GM21619 (cell line): ENCODE measurements around the gene ZNF512B.

Experiments
- ATAC-seq: cut with Tn5 transposase; IDR thresholded peaks from one replicate; pipeline ENCODE4 v1.9.1; 2021; ENCODE audit not compliant: unreplicated experiment

Gene ZNF512B

DNA sequence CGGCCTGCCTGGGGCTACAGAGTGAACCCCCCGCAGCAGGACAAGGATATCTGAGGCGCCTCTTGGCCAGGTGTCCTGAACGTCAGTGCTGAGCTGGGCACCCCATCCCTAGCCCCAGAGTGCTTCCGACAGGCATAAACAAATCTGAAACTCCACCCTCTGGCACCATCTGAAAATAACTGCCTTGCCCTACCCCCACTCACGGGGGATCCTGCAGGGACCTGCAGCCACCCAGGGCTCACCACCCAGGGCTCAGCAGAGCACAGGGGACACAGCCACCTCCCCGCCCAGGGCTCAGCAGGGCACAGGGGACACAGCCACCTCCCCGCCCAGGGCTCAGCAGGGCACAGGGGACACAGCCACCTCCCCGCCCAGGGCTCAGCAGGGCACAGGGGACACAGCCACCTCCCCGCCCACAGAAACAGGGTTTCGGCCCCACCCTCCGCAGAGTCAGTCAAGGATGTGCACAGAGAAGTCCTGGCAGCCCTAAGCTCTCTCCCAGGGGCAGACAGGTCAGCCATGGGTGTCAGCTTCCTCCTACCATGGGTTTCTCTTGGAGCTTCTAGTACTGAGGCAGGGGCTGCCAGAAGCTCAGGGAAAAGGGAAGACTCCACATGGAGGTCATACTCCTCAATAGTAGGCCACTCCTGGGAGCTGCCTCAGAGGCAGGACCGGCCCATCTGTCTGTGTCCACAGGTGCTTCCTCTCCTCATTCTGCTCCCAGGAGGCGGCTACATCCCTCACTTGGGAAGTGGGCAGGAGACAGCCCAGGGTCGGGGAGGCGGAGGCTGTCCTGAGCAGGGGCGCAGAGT, 18.1 kb downstream of the ZNF512B start:
- ATAC-seq, result no peak

DNA sequence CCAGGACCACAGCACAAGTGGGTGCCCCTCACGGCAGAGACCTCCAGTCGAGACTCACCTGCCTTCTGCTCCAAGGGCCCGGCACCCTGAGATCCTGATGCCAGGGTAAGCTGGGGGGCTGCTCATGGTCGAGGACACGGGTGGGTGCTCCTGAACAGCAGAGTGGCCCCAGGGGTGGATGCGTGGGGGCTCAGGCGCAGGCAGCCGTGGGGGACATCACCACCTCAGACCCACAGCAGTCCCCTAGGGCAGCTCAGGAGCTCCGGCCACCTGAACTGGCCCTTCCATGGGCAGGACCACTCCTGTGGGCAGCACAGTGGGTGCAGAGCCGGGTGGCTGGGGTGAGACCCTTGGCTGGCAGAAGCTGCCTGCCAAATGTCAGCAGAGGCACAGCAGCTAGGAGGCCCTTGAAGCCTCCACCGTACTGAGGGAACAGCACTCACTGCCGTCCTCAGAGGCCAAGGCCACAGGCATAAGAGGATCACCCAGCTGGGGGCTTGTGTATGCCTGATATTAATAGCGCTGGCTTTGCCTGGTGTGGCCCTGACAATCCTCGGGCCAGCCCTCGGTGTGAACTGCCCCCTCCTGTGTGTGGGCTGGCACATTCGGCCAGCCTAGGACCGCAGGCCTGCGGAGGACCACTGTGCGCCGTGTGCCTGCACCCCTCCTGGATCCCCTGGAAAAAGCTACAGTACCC, 18.9 kb downstream of the ZNF512B start:
- ATAC-seq, result no peak

DNA sequence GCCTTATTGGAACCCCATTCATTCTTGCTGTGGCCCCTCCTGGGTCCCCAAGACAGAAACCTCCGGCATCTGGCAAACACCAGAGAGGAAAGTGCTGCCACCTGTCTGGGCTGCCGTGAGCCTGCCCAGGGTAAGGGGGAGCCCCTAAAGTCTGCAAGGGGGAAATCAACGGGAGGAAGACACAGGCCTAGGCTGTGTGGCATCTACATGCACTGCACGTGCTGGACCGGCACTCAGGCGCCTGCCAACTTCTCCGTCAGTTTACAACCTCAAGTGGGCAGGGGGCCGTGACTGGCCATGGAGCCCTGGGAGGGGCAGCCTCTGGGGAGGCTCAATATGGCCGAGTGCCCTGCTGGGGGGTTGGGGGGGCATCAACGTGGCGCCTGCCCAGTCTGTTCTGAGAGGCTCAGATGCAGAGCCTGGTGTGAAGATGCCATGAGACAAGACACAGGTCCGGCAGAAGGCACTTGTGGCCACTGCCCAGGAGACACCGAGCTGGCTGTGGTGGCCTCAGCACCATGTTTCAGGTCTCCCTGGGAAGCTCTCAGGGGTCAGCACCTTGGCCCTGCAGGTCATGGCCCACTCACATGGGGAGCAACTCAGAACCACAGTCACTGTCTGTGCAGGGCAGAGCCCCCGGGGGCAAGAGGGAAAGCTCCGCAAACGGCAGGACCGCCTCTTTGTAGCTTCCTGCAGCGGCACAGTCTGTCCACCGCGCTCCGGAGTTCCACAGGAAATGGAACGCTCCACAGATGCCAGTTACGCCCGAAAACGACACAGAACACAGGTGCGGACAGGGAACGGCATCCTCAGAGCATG, 21.9 kb downstream of the ZNF512B start:
- no peak for ATAC-seq

DNA sequence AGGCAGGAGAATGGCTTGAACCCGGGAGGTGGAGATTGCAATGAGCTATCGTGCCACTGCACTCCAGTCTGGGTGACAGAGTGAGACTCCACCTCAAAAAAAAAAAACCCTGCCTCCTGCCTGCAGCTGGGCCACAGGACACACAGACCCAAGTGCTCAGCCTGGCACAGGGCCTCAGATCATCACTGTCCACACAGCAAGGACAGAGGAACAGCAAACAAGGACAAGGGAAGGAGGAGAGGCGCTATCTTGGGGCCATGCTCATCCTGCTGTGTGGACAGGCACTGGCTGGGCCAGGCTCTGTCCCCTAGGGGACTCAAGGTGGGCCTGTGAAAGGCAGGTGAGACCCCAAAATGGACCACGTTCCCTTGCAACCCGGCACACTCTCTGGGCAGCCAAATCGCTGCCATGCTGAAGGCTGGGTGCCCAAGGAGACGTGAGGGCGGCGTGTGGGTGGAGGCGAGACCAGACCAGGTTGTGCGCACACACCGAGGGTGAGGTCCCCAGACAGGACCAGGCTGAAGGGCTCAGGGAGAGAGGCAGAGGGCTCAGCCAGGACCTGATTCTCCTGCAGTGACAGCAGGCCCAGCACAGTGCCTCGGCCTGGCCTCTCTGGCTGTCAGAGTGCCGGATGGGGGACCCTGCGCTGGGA, 22.6 kb downstream of the ZNF512B start:
- no peak for ATAC-seq

DNA sequence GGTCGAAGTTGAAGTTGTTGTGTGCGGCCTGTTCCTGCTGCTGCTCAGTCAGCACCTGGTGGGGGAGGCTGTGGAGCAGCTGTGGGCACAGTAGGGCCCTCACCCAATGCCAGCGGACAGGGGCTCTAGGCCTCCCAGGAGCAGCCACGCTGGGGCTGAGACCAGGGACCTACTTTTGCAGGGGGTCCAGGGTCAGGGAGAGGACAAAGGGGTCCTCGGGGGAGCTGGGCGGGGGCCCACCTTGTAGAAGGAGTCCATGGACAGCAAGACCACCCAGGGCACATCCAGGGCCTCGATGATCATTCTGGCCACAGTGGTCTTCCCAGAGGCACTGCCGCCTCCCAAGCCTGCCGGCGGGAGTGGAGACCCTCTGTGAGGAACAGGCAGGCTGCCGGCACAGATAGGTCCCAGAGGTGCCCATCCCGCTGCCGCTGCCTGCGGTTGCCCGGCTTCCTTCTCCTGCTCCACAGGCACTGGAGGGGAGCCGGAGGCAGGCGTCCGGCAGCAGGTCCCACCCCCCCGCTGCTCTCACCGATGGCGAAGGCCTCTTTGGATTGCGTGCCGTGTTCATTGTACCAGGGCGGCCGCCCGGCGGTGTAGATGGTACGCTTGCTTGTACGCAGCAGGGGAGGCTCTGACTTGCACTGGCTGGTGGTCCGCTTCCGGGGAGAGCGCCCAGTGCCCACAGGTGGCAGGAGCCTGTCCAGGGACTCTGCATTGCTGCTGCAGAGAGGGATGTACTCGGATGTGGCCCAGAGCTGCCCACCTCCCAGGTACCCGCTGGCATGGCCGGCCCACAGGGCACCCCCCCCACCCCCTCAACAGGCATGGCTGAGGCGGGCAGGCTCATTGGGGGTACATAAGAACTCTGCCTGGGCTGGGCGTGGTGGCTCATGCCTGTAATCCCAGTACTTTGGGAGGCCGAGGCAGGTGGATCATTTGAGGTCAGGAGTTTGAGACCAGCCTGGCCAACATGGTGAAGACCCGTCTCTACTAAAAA, 23.5 kb downstream of the ZNF512B start:
- ATAC-seq, result no peak

DNA sequence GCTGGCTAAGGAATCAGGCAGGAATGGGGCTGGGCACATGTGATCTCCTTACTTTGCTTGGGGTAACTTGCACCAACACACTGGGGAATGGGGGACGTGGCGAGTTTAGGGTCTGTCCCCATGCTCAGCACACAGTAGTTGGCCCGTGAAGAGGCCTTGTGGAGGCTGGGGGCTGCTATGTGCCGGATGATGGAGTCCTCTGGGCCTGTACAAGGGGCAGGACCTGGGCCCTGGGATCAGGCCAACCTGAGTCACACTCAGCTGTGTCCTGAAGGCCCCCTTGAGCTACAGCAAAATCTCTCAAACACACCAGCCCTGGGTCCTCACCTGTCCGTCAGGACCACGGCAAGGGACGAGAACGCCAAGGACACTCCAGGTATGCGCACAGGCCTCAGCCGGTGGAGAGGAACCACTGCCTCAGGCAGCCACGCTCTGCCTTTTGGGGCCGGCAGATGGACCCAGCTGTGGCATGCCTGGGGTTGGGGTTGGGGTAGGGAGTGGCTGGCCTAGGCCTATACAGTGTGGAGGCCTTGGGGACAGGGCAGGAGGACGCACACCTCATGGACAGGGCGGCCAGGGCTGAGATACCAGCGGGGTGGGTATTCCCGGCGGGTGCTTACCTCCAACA, 24.6 kb downstream of the ZNF512B start:
- ATAC-seq, result no peak

DNA sequence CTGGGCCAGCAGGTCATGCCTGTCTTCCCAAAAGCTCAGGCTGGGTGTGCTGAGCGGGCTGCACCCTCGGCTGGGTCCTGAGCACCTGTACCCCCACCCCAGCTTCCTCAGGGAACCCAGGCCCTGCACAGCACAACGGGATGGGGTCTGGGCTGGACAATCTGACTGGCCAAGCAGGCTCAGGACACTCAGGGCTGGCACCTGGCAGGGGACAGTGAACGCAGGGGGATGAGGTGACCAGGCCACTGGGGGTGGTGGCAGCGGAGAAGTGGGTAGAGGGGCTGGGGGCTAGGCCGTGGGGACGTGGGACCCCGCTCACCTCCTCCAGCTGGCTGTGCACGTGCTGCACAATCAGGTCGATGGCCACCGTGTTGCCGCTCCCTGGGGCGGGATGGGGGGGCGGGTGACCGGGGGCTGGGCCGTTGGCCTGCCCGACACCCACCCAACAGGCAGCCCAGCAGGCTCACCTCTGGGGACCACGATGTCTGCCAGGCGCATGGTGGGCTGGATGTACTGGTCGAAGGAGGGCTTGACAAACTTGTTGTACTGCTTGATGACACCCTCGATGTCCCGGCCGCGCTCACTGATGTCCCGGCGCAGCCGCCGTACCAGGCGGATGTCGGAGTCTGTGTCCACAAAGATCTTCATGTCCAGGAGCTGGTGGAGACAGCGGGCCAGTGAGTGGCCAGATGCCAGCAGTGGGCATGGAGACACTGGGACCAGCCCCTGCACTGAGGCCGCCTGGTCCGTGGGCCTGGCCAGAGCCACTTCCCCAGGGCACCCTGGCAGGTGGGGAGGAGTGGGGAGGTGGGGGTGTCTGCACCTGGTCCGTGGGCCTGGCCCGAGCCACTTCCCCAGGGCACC, 25.4 kb downstream of the ZNF512B start:
- no peak for ATAC-seq

DNA sequence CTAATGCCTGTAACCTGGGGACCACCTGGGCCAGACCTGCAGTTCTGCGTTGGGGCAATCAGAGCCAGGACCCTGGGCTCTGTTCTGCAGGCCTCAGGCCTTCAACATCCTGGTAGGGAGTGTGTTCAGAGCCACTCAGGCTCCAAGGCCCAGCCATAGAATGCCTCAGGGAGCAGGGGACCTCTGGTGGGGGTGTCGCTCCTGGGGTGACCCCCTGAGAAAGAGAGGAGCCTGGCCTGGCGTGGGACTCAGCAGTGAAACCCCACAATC, 26.0 kb downstream of the ZNF512B start:
- ATAC-seq, result no peak

DNA sequence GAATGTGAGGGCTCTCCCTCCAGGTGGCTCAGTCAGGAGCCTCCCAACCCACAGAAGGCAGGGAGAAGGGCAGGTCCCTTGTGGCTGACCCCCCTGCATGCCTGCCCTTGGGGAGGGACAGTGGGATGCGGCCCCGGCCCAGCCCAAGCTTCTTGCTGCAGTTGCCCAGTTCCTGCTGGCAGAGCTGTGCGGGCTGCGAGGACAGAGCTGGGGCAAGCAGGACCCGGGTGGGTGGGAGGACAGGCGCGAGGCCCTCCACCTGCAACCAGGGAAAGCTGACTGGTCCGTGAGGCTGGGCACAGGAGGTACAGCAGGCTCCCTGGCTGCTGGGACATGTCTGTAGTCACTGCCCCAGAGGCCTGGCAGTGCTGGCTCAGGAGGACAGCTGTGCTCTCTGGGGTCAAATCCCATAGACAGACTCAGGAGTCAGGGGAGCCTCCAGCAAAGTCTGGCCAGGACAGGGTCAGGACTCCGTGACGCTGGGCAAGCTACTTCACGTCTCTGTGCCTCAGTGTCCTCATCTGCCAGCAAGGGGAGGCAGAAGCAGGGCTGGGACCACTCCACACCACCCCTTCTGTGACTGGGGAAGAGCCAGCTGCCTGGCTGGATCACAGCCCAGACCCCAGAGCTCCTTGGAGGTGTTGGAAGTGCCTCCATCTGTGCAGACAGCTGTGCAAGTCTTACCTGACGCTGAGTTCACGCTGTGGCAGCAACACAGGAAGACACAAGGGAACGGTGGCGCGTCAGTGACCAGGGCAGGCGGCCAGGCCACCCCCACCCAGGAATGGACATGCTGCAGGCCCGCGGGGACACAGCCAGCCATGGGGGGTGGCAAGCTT, 26.5 kb downstream of the ZNF512B start:
- ATAC-seq, result no peak

DNA sequence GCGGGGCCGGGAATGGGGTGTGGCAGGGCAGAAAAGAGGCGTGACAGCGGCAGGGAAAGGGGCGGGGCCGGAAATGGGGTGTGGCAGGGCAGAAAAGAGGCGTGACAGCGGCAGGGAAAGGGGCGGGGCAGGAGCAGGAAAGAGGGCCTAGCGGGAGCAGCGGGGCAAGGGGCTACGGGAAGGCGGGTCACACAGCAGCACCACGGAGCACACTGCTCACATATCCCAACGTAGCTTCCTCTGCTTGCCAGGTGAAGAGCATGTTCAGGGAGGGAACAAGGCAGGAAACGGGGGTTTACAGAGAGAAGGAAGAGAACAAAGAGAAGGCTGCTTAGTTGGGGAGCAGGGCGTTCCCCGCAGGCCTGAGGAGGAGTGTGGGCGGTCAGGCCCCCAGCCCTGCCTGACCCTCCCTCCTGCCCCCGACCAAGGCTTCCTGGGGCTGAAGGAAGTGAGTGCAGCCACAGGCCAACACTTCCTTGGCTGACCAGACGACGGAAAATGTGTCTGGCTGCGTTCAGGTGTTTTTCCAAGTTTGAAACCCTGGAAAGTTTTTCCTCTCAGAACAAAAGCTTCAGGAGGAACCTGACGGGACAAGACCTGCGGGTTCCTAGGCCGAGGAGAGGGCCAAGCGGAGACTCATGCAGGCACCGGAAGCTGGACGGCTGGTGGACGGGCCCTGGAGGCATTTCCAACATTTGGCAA, 27.3 kb downstream of the ZNF512B start:
- no peak for ATAC-seq

DNA sequence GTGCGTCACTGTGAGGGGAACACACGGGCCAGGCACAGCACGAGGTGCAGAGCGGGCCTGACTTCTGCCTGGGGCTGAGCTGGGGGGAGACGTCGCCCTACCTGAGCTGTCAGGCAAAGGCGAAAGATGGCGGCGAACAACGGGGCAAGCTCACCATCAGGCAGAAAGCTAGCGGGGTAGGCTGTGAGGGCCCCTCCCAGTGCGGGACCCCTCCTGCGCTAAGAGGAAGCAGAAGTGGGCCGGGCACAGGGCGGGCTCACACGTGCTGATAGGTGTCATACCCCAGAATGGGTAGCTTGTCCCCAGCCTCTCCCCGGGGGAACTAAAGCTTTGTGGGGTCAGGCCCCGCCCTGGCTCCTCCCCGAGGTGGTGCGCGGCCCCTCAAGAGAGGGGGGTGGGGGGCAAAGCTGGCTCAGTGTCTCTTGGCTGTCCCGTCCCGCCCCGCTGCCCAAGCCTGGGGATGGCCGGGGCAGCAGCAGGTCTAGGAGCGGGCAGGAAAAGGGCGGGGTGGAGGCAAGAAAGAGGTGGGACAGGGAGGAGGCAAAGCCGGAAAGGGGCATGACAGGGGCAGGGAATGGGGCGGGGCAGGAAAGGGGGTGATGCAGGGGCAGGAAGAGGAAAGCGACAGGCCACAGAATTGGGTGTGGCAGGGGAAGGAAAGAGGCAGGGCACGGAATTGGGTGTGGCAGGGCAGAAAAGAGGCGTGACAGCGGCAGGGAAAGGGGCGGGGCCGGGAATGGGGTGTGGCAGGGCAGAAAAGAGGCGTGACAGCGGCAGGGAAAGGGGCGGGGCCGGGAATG, 28.2 kb downstream of the ZNF512B start:
- ATAC-seq, result no peak

DNA sequence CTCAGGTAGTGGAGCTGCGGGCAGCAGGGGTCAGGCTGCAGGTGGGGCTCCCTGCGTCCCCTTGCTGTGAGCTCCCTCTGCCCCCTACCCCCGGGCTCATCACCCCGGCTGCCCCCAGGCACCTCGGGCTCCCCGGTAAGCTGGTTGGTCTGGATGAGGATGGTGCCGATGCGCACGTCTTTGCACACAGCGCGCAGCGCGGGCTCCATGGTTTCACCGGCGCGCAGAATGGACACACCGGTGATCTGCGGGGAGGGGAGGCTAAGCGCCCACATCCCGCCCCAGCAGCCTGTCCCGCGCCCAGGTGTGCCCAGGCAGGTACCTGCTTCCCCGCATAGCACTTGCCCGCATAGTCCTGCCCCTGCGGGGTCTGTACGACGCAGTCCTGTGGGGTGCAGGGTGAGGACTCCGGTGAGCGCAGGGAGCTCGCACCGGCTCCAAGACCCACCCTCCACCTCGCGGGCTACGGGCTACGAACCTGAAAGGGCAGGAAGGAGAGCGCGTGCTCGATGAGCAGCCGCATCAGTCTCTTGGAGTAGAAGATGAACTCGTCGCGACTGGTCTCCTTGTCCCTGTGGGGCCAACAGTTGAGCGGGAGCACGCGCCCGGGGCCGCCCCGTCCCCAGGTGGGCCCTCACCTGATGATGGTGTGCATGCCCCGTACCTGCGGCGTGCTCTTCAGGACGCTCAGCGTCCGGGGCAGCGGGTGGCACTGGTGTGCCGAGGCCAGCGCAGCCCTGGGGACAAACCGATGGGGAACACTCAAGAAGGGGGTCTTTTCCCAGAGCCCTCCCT, 29.1 kb downstream of the ZNF512B start:
- ATAC-seq, result no peak

DNA sequence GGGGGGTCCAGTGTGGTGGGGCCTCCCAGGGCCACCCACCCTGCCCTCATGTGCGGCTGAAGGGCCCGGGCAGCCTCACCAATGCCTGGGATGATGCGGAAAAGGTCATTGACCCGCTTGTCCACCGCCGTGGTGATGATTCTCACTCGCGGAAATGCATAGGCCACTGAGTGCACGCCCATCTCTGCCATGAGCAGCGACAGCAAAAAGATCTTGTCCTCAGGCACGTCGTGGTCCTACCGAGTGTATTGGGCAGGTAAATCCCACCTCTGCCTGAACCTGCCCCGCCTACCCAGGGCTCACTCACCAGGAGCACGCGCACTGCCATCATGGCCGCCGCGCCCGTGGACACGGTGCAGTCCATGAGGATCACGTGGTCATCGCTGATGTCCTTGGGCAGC, 29.7 kb downstream of the ZNF512B start:
- ATAC-seq, result no peak

DNA sequence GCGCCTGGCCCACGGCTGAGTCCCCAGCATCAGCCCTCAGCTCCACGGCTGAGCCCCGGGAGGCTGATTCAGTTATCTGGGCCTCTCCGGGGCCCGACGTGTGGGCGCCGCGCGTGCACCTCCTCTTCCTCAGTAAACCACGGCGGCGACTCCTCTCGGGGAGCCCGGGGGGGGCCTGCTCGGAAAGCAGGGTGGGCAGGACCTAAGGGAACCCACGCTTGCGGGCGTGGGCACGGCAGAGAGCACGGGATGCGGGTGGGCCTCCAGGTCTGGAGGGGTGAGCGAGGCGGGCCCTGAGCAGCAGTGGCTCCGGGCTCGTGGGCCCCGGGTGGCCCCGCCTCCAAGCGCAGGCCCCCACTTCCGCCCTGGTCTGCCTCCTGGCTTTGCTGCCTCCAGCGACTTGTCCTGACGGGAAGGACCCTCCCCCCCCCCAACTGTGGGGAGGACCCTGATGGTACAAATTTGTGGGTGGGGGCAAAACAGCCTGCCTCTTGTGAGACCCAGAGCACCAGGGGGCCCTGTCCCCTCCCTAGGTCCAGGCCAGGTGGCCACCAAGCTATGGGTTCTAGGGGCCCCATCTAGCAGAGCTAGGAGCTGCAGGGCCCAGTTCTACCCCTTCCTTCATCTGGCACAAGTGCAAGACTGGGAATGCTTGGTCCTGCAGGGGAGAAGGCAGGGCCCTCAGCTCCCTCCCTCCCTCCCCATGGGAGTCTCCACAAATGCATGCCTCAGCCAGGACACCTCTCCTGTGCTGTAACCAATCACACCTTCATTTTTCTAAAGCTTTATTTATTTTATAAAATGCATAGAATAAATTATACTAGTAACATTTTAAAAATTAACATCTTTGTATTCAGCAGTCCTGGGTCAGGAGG, 30.4 kb downstream of the ZNF512B start:
- ATAC-seq, result no peak

DNA sequence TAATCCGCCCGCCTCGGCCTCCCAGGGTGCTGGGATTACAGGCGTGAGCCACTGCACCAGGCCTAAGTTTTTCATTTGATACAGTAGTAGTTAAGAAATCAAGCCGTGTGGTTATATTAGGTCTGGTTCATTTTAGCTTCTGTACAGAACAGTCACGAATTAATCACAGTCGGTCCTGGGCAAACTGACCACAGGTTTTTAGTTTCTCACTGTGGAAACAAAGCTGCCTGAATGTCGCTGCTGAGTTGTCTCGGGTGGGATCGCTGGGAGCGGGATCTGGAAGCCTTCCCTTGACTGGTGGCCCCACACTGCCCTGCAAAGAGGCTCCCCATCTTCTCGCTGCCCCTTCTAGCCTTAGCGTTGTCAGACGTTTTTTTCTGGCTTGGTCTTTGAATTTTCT, 32.1 kb downstream of the ZNF512B start:
- no peak for ATAC-seq
